DOHH2 (cell line): Measurements from ENCODE around the gene TBCE.

ENCODE experiments used
- H3F3A ChIP-seq: fragments of 200-600 bp; sonication (generic), shearing (Covaris generic); 2 replicates; pipeline ENCODE4 v1.6.0; 2016; ENCODE audit warnings: antibody characterized with exemption, mild to moderate bottlenecking; ENCODE audit not compliant: control insufficient read depth, insufficient read depth
- H3K27ac ChIP-seq: fragments of 200-600 bp; sonication (generic); 2 replicates; pipeline ENCODE4 v1.5.1; 2014; ENCODE audit warnings: low read depth, mild to moderate bottlenecking, low read length, moderate library complexity
- H3K27me3 ChIP-seq: fragments of 200-600 bp; sonication (generic); 2 replicates; pipeline ENCODE4 v1.6.1; 2014; ENCODE audit warnings: mild to moderate bottlenecking, low read length, mixed read lengths; ENCODE audit not compliant: control insufficient read depth
- H3K36me3 ChIP-seq: fragments of 200-600 bp; sonication (generic); 2 replicates; pipeline ENCODE4 v1.6.1; 2014; ENCODE audit warnings: mild to moderate bottlenecking, low read length, moderate library complexity, mixed read lengths; ENCODE audit not compliant: control insufficient read depth
- H3K4me1 ChIP-seq: fragments of 200-600 bp; sonication (generic); 2 replicates; pipeline ENCODE4 v1.6.1; 2014; ENCODE audit warnings: mild to moderate bottlenecking, low read length, mixed read lengths; ENCODE audit not compliant: control insufficient read depth
- H3K4me2 ChIP-seq: fragments of 200-600 bp; sonication (generic); 2 replicates; pipeline ENCODE4 v1.6.0; 2014; ENCODE audit warnings: mild to moderate bottlenecking, low read length, moderate library complexity
- H3K4me3 ChIP-seq: fragments of 200-600 bp; sonication (generic); 2 replicates; pipeline ENCODE4 v1.5.1; 2014; ENCODE audit warnings: mild to moderate bottlenecking, low read length, mixed read lengths
- H3K79me2 ChIP-seq: fragments of 200-600 bp; sonication (generic); 2 replicates; pipeline ENCODE4 v1.6.1; 2014; ENCODE audit warnings: mild to moderate bottlenecking, low read length, mixed read lengths; ENCODE audit not compliant: control insufficient read depth
- H3K9me2 ChIP-seq: fragments of 200-600 bp; sonication (generic); replicated peaks from 2 replicates; pipeline ENCODE4 v1.6.1; 2014; ENCODE audit warnings: mild to moderate bottlenecking, low read length, mixed read lengths; ENCODE audit not compliant: control insufficient read depth
- H3K9me3 ChIP-seq: fragments of 200-600 bp; sonication (generic); 2 replicates; pipeline ENCODE4 v1.6.1; 2014; ENCODE audit warnings: antibody characterized with exemption, low read length, mixed read lengths; ENCODE audit not compliant: control insufficient read depth, insufficient read depth
- H4K20me1 ChIP-seq: fragments of 200-600 bp; sonication (generic); 2 replicates; pipeline ENCODE4 v1.6.0; 2014; ENCODE audit warnings: low read depth, mild to moderate bottlenecking, antibody characterized with exemption, low read length, moderate library complexity; ENCODE audit not compliant: control insufficient read depth, insufficient read depth
- EZH2phosphoT487 ChIP-seq: fragments of 200-600 bp; sonication (generic); IDR thresholded peaks from 2 replicates; pipeline ENCODE4 v1.6.1; 2017; ENCODE audit warnings: borderline replicate concordance, mild to moderate bottlenecking, antibody characterized with exemption, low read length, moderate library complexity, mixed read lengths
- TF ChIP-seq, protein P1 (sequence below): fragments of 200-600 bp; sonication (generic); IDR thresholded peaks from one replicate; pipeline ENCODE4 v1.5.1; 2014; ENCODE audit warnings: antibody characterized with exemption, mild to moderate bottlenecking, low read depth, low read length; ENCODE audit not compliant: poor library complexity, severe bottlenecking

The TBCE gene, protein sequence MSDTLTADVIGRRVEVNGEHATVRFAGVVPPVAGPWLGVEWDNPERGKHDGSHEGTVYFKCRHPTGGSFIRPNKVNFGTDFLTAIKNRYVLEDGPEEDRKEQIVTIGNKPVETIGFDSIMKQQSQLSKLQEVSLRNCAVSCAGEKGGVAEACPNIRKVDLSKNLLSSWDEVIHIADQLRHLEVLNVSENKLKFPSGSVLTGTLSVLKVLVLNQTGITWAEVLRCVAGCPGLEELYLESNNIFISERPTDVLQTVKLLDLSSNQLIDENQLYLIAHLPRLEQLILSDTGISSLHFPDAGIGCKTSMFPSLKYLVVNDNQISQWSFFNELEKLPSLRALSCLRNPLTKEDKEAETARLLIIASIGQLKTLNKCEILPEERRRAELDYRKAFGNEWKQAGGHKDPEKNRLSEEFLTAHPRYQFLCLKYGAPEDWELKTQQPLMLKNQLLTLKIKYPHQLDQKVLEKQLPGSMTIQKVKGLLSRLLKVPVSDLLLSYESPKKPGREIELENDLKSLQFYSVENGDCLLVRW

DNA sequence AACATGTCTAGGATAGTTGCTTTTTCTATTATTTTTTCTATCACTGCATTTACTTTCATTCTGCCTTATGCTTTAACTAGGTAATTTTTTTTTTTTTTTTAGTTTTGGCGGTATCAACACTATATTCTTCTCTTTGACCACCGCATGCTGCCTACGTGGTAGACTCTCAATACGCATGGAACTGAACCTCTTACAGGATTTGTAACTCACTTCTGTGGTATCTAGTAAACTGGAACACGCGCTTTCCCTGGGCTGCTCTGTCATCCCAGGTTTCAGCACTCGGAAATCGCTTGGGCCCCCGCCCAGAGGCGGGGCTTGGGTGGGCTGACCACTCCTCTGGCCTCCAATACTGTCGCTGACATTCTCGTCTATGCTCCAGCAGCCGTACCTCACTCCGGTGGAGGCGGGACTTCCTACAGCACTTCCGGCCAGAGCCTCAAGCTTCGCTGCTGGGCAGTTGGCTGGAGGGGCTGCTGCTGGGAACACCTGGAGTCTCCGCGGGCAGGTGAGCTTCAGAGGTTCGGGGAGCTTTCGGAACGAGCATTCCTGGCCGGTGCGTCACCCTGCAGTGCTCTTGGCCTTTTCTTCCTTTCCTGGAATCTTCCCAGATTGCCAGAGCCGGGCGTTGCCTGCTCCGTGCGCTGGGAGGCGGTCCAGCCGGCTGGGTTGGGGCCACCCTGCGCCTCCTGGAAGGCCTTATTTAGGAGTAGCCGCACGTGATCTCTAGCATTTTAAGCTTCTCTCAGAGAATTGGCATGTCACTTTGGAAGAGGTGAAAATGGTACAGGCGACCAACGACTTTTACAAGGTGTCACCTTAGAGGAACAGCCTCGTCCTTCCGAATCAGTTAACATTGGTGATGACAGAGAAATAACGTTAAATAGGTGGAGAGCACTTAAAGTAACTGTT is at the start of gene TBCE:
Gene TBCE (plus strand): TSS at position 428 of the 909 bp plus-strand sequence. CDS start 12,623 bp downstream, outside the sequence.
- no peak for TF ChIP-seq EZH2phosphoT487
- TF ChIP-seq, protein P1, sequence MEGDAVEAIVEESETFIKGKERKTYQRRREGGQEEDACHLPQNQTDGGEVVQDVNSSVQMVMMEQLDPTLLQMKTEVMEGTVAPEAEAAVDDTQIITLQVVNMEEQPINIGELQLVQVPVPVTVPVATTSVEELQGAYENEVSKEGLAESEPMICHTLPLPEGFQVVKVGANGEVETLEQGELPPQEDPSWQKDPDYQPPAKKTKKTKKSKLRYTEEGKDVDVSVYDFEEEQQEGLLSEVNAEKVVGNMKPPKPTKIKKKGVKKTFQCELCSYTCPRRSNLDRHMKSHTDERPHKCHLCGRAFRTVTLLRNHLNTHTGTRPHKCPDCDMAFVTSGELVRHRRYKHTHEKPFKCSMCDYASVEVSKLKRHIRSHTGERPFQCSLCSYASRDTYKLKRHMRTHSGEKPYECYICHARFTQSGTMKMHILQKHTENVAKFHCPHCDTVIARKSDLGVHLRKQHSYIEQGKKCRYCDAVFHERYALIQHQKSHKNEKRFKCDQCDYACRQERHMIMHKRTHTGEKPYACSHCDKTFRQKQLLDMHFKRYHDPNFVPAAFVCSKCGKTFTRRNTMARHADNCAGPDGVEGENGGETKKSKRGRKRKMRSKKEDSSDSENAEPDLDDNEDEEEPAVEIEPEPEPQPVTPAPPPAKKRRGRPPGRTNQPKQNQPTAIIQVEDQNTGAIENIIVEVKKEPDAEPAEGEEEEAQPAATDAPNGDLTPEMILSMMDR = no peak
- Histone ChIP-seq H3K9me2 (no peaks in the 10 kb centered on the region), H3K36me3 (no peaks in the 10 kb centered on the region)

DNA sequence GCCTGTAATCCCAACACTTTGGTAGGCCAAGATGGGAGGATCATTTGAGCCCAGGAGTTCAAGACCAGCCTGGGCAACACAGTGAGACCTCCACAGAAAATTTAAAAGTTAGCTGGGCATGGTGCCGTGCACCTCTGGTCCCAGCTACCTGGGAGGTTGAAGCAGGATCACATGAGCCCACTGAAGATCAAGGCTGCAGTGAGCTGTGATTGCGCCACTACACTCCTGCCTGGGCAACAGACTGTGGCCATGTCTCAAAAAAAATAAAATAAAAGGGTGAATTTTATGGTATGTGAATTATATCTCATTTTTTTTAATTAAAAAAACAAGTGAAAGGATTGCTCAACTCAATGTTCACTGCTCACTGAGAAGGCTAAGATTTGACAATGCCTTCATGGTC is 48.0 kb upstream of the TBCE start:
- H3K4me1 ChIP-seq = peaks cover 4% of the 10 kb centered on the region
- no peaks in the 10 kb centered on the region; the same call in 1 of the 2 replicates for H3F3A ChIP-seq
- no peak overlapping the region for H3K4me3 ChIP-seq
- H3K27me3 ChIP-seq = no peaks in the 10 kb centered on the region
- H3K9me3 ChIP-seq = no peaks in the 10 kb centered on the region
- H4K20me1 ChIP-seq = peaks cover 20% of the 10 kb centered on the region
- H3K27ac ChIP-seq = no peak overlapping the region
- peaks cover 36% of the 10 kb centered on the region for H3K36me3 ChIP-seq
- peaks cover 100% of the 10 kb centered on the region for H3K79me2 ChIP-seq
- TF ChIP-seq, protein P1 = no peak
- TF ChIP-seq EZH2phosphoT487 = no peak
- no peaks in the 10 kb centered on the region for H3K9me2 ChIP-seq
- H3K4me2 ChIP-seq = no peak overlapping the region

More for the DNA sequence above, at the start of gene TBCE:
- no peaks in the 10 kb centered on the region for H4K20me1 ChIP-seq
- H3K27me3 ChIP-seq = no peaks in the 10 kb centered on the region
- peak within 1 kb of the TSS; percentile 91 for H3K4me3 ChIP-seq
- no peak within 1 kb of the TSS for H3K27ac ChIP-seq
- peaks cover 13% of the 10 kb centered on the region for H3K4me1 ChIP-seq
- H3K4me2 ChIP-seq = peak within 1 kb of the TSS; percentile 75
- no peaks in the 10 kb centered on the region for H3K9me3 ChIP-seq
- H3K79me2 ChIP-seq = peaks cover 27% of the 10 kb centered on the region
- no peaks in the 10 kb centered on the region for H3F3A ChIP-seq

DNA sequence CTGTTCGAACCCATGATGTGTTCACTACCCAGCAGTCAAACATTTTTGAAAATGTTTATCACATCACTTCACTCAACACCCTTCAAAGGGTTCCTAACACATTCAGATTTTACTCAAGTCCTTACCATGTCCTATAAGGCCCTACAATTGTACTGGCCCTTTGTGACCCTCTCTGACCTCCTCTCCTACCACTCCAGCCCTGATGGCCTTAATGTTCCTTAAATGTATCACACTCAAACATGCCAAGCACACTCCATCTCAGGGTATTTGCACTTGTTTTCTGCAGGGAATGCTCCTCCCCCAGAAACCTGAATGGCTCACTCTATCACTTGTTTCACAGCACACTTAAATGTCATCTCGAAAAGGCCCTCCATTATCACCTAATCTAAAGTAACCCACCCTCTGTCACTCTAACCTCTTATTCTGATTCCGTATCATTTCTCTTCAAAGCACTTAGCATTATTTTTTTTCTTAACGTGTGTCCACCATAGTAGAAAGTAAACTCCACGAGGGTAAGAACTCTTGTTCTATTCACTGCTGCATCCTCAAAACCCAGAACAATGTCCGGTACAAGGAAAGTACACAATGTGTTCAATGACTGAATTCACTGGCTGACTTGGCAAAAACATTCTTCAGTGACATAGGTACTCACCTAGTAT is 46.6 kb upstream of the TBCE start:
- no peaks in the 10 kb centered on the region for H3K9me2 ChIP-seq
- no peak for TF ChIP-seq EZH2phosphoT487
- TF ChIP-seq, protein P1 = no peak
- H3K79me2 ChIP-seq = peaks cover 100% of the 10 kb centered on the region
- no peak overlapping the region for H3K4me2 ChIP-seq
- no peak overlapping the region for H3K4me3 ChIP-seq
- no peaks in the 10 kb centered on the region for H3K9me3 ChIP-seq
- peaks cover 18% of the 10 kb centered on the region for H3K4me1 ChIP-seq
- no peaks in the 10 kb centered on the region for H3K27me3 ChIP-seq
- H4K20me1 ChIP-seq = peaks cover 23% of the 10 kb centered on the region
- H3F3A ChIP-seq = peaks cover 5% of the 10 kb centered on the region; the same call in 1 of the 2 replicates
- H3K36me3 ChIP-seq = peaks cover 48% of the 10 kb centered on the region
- no peak overlapping the region for H3K27ac ChIP-seq
